SK-N-MC (cell line): ENCODE measurements around the gene ARPC2.

Experiments
- EZH2 ChIP-seq: fragments of 200-600 bp; sonication (generic); IDR thresholded peaks from one replicate; pipeline ENCODE4 v1.6.1; 2017; ENCODE audit warnings: antibody characterized with exemption
- POLR2AphosphoS5 ChIP-seq: IDR thresholded peaks from 2 replicates; pipeline ENCODE4 v1.6.1; 2012; ENCODE audit warnings: mild to moderate bottlenecking, low read depth, low read length, borderline replicate concordance

- TF ChIP-seq POLR2AphosphoS5 (no peak), EZH2 (no peak)
Observed at GRCh38 chr2:218224186-218224585, 7.2 kb downstream of the ARPC2 start.
